Esophagus squamous epithelium (tissue), 5 donors: Measurements from ENCODE around the gene ERVH48-1. TPM values are rescaled to one million over a fixed set of nuclear protein-coding genes. Genes with fewer than 3 reads are reported as not detected.
A peak's percentile ranks its signal among the peaks of the same experiment; 100 is the strongest.

Experiments
- DNase-seq: peaks from one replicate; lab custom pipeline; 2025; lab: John Stamatoyannopoulos, UW
- H3K27ac ChIP-seq, 4 donors: fragments of 200-600 bp; sonication (generic); one replicate each; pipeline ENCODE4 v1.5.1; 2016 to 2019; ENCODE audit warnings: mild to moderate bottlenecking in 1 of 4
- H3K27me3 ChIP-seq, 4 donors: fragments of 200-600 bp; sonication (generic); 1 replicate in 3 of 4; 2 replicates in 1 of 4; pipeline versions ENCODE4 v1.5.1 to v1.6.0; 2017 to 2021; ENCODE audit warnings: antibody characterized with exemption in 1 of 4
- H3K36me3 ChIP-seq, 3 donors: fragments of 200-600 bp; sonication (generic); one replicate each; pipeline ENCODE4 v1.5.1; 2016 to 2019
- H3K4me1 ChIP-seq, 3 donors: fragments of 200-600 bp; sonication (generic); one replicate each; pipeline ENCODE4 v1.5.1; 2017 to 2019
- H3K4me3 ChIP-seq, 4 donors: fragments of 200-600 bp; sonication (generic); 1 replicate in 3 of 4; 2 replicates in 1 of 4; pipeline ENCODE4 v1.5.1; 2016 to 2019; ENCODE audit warnings: mild to moderate bottlenecking in 2 of 4, moderate library complexity in 1 of 4
- H3K9me3 ChIP-seq, 3 donors: fragments of 200-600 bp; sonication (generic); one replicate each; pipeline ENCODE4 v1.5.1; 2016 to 2019
- POLR2A ChIP-seq, 4 donors: fragments of 450-650 bp; IDR thresholded peaks; one replicate each; pipeline ENCODE4 v1.6.1; 2017; ENCODE audit warnings: antibody characterized with exemption in 4 of 4, mild to moderate bottlenecking in 4 of 4, moderate library complexity in 3 of 4
- WGBS, 2 donors: methylation state at CpG; one replicate each; pipeline ENCODE4 v1.1.5; 2018; 5-methylcytosine and 5-hydroxymethylcytosine counted together
- intact Hi-C: fragments of 100-400 bp; cut with DNase I; formaldehyde crosslinking; loops from one replicate; pipeline ENCODE4 v1.15.0; 2022
- total RNA-seq, 4 donors: library from RNA; depleted of rRNA; stranded (reverse); fragments of >200 nt; gene quantifications; one replicate each; pipeline ENCODE4 v1.1.0, GENCODE V29; 2016
- TF ChIP-seq, protein P1 (sequence below), 6 experiments: fragments of 450-650 bp in 4 of 6; fragments of 200-600 bp in 2 of 6; sonication (generic) in 2 of 6; IDR thresholded peaks; one replicate each; pipeline ENCODE4 v1.5.1; 2016 to 2019; ENCODE audit warnings: antibody characterized with exemption in 6 of 6, mild to moderate bottlenecking in 4 of 6, moderate library complexity in 4 of 6
- donor health status: DM: yes; HTN: yes; CAD: no.

ERVH48-1 gene
- total RNA-seq = under 1 TPM in 1 of 4 donors, not detected in 3; 0.19 TPM

DNA sequence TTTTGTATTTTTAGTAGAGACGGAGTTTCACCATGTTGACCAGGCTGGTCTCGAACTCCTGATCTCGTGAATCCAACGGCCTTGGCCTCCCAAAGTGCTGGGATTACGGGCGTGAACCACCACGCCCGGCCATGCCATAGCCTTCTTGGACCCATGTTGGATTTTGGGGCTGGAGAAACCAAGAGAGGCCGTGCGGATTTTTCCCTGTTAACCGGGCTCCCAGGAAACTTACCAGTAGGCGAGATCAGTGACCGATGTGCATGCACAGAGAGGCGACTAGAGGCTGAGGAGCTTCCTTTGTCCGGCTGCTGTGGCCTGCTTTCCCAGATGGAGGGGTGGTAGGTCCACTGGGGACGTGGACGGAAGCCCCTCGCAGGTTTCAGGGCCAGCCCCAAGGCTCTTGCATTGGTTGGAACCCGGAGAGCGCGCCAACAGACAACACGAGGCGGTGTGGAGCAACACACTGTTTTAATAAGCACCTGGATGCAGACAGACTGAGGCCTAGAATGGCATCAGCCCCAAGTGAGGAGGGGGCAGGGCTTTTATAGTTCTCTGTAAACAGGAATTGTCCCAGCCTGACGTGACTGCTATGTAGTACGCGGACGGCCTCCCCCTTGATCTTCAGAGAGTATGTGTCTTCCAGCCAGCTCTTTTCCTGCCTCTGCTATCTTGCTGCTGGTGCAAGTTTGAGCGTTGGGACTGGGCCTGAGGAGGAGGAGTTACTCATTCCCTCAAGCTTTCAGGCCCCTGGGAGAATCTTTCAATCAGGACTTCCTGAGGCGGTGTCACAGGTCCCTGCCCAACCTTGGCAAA lies at the start of gene ERVH48-1:
TSS of gene ERVH48-1 (minus strand) at position 517 of the 813 bp plus-strand sequence. CDS start 6,624 bp downstream, outside the sequence.
- intact Hi-C loops = no loop called here
- H3K9me3 ChIP-seq = no peaks in the 10 kb centered on the region
- no peak within 1 kb of the TSS for H3K27ac ChIP-seq
- no peak for TF ChIP-seq POLR2A (IDR thresholded peaks at IDR 0.05)
- TF ChIP-seq, protein P1, sequence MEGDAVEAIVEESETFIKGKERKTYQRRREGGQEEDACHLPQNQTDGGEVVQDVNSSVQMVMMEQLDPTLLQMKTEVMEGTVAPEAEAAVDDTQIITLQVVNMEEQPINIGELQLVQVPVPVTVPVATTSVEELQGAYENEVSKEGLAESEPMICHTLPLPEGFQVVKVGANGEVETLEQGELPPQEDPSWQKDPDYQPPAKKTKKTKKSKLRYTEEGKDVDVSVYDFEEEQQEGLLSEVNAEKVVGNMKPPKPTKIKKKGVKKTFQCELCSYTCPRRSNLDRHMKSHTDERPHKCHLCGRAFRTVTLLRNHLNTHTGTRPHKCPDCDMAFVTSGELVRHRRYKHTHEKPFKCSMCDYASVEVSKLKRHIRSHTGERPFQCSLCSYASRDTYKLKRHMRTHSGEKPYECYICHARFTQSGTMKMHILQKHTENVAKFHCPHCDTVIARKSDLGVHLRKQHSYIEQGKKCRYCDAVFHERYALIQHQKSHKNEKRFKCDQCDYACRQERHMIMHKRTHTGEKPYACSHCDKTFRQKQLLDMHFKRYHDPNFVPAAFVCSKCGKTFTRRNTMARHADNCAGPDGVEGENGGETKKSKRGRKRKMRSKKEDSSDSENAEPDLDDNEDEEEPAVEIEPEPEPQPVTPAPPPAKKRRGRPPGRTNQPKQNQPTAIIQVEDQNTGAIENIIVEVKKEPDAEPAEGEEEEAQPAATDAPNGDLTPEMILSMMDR (IDR thresholded peaks at IDR 0.05) = no peak
- no peak for DNase-seq
- H3K27me3 ChIP-seq = no peaks in the 10 kb centered on the region
- H3K4me3 ChIP-seq = no peak within 1 kb of the TSS
- peaks cover 0 to 12% (median 0%) of the 10 kb centered on the region in 3 donors for H3K4me1 ChIP-seq
- 62 to 65% methylated on average over 6 to 7 of the region's 29 CpGs for WGBS, 2 donors
- H3K36me3 ChIP-seq = no peaks in the 10 kb centered on the region

DNA sequence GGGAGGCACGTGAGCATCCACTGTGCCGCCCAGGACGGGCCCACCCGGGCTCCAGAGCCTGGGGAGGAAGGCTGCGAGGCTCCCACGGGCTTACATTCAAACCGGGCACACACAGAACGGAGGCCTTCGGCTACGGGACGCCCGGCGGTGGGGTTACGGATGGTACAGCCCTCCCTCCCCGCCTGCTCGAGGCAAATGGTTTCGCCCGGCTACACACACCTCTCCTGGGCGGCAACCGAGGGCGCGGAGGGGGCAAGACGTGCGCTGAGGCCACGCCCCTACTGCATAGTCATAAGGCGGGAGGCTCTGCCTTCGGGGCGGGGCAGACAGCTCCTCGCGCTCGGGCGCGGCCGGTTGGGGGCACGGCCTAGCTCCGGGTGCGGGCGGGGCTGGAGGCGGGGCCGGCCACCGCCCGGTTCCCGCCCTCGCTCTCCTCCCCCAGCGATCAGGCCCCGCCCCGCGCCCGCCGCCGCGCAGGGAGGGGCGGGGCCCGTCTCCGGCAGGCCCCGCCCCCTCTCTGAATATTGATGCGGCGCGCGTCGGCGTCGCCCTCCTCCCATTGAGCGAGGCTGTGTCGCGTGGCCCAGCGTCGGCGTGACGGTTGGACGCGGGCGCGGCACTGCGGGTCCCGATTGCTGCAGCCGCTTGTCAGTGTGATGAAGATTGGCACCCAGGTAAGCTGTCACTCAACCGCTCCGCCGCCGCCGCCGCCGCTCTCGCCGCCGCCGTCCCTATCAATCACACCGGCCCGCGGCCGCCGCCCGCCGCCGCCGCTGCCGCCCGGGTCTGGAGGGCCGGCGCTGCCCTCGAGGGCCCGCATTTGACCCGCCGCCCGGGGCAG lies 48.8 kb upstream of the ERVH48-1 start, which contains the start of gene PKNOX1:
TSS of gene PKNOX1 (plus strand) at position 572 of the 841 bp plus-strand sequence. CDS start 29,820 bp downstream, outside the sequence.
- intact Hi-C loops = no loop called here

DNA sequence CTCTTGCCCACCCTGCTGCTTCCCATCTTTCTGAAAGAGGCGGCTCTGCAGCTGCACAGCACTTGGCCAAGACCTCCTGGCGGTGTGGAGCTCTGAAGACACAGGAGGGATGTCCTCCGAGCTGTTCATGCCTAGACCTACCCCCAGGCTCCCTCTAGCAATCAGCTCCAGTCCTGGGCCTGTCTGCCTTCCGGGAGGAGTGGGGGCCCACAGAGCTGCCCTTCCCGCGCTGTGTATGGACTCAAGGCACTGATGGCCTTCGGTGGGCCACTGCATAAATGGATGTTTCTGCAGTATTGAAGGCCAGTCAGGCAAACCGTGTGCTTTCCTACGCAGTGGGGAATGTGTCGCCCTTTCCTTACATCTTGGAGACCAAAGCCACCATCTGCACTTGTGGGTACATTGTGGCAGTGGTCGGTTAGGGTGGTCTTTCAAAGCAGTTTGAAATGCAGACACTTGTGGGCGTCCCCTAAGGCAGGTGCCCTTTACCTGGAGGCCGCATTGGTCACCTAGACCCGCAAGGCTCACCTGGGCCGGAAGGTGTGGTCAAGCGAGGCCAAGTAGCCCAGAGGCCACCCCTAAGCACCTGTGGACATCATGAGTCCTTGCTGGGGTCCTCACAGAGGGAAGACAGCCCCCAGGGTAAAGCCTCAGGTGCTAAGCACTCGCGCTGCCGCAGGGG lies 48.0 kb upstream of the ERVH48-1 start:
- no peaks in the 10 kb centered on the region for H3K36me3 ChIP-seq
- intact Hi-C loops = no loop called here
- H3K4me3 ChIP-seq = peak overlapping the region; percentile 51 to 94 (median 78)
- no peaks in the 10 kb centered on the region for H3K9me3 ChIP-seq
- H3K27me3 ChIP-seq = no peaks in the 10 kb centered on the region
- no peak for DNase-seq
- peak overlapping the region; percentile 93 to 100 (median 97) for H3K27ac ChIP-seq
- 75 to 88% methylated on average over 7 to 11 of the region's 19 CpGs for WGBS, 2 donors
- TF ChIP-seq POLR2A (IDR thresholded peaks at IDR 0.05) = no peak
- TF ChIP-seq, protein P1 (IDR thresholded peaks at IDR 0.05) = peak in 3 of 6 experiments; percentile 33 to 39 (median 38)
- peaks cover 0 to 36% (median 26%) of the 10 kb centered on the region in 3 donors for H3K4me1 ChIP-seq

More for the DNA sequence above, 48.8 kb upstream of the ERVH48-1 start, which contains the start of gene PKNOX1:
- Histone ChIP-seq H3K27me3 (no peaks in the 10 kb centered on the region), H3K4me3 (peak within 1 kb of the TSS; percentile 68 to 94 (median 88)), H3K27ac (peak within 1 kb of the TSS; percentile 98 to 100 (median 100)), H3K9me3 (no peaks in the 10 kb centered on the region), H3K4me1 (peaks cover 0 to 36% (median 26%) of the 10 kb centered on the region in 3 donors), H3K36me3 (no peaks in the 10 kb centered on the region)
- TF ChIP-seq POLR2A (IDR thresholded peaks at IDR 0.05) = peak in 3 of 4 donors; percentile 5 to 74 (median 74)
- TF ChIP-seq, protein P1 (IDR thresholded peaks at IDR 0.05) = peak in 2 of 6 experiments; percentile 4 to 9
- peak; percentile 94 for DNase-seq
- 0% methylated on average over 4 of the region's 106 CpGs; no CpG with 5 or more reads in 1 of the 2 donors for WGBS, 2 donors

DNA sequence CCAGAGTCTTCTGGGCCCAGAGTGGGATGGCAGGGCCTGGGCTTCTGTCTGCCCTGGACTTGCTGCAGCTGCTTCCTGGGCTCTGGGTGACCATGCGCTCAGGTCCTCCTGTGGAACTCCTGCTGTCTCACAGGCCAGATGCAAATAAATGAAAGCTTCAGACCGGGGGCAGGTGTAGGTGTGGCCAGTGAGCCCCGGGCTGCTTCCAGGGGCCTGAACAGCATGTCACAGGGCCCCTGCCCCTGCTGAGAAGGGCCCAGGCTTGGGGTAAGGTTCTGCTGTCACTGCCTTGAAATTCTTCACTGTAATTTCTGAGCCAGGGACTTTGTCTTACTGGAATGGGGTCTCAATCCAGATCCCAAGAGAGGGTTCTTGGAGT lies 46.5 kb upstream of the ERVH48-1 start:
- intact Hi-C loops = no loop called here
- H3K36me3 ChIP-seq = no peaks in the 10 kb centered on the region
- no peaks in the 10 kb centered on the region for H3K27me3 ChIP-seq
- no peak for TF ChIP-seq POLR2A (IDR thresholded peaks at IDR 0.05)
- TF ChIP-seq, protein P1 (IDR thresholded peaks at IDR 0.05) = no peak
- DNase-seq = no peak
- peaks cover 0 to 36% (median 26%) of the 10 kb centered on the region in 3 donors for H3K4me1 ChIP-seq
- no peak overlapping the region for H3K4me3 ChIP-seq
- no peaks in the 10 kb centered on the region for H3K9me3 ChIP-seq
- 25 to 100% methylated on average over 1 to 2 of the region's 3 CpGs for WGBS, 2 donors
- peak overlapping the region in 2 of 4 donors; percentile 39 to 68 for H3K27ac ChIP-seq
